Epithelial cell of umbilical artery (primary cell): ENCODE measurements around the gene CHMP4A. TPM values are rescaled to one million over a fixed set of nuclear protein-coding genes. Genes with fewer than 3 reads are reported as not detected.

Experiments used
- total RNA-seq: library from RNA; depleted of rRNA; stranded (reverse); fragments of >200 nt; gene quantifications from 2 replicates; pipeline ENCODE4 v1.2.3, GENCODE V29; 2014

The CHMP4A gene
- total RNA-seq, result 28.3 and 54.1 TPM in 2 replicates

GRCh38 chr14:24212924-24213865 is at the start of gene CHMP4A:
Gene CHMP4A (minus strand): TSS chr14:24213488. CDS start chr14:24213439, 49 bp downstream.

DNA sequence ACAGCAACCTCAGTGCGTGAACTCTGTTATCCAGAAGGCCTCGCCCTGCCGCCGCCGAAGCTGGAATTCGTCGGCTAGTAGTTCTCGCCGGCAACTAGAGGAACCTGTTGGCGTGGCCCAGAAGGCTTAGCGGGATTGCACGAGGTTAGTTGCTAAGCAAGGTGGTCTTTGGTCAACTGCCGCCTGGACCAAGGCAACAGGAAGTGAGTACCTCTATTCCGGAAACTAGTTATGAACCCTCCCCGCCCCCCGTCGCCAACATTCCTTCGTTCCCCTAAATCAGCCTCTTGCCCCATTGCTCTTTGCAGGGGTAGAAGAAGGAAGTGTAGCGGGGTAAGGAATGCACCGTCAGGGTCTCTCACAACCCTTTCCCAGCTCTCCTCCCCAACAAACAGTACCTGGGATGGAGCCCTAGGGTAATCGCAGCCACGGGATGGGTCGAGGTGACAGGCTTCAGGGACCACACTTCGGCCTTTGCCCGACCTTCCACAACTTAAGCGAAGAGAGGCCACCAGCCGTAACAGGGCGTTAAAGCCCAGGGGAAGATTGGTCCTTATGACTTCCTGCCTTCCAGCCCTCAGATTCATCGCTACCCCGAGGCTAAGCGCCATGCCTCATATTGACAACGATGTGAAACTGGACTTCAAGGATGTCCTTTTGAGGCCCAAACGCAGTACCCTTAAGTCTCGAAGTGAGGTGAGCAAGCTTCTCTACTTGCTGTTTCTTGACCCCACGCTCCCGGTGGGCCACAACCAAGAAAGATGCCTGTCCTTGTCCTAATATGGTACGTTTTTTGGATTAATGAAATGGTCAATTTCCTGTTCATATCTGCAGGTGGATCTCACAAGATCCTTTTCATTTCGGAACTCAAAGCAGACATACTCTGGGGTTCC is 19.6 kb upstream of the CHMP4A start, which contains the start of gene GMPR2:
GMPR2 (plus strand) TSS at position 285 of the 893 bp plus-strand sequence; CDS start at position 610, 325 bp downstream.

GRCh38 chr14:24232121-24232644 is 18.9 kb upstream of the CHMP4A start, which contains the start of gene NEDD8:
Gene NEDD8 (minus strand): TSS chr14:24232367. CDS start chr14:24232267, 100 bp downstream.

GRCh38 chr14:24215495-24216344 is 2.4 kb upstream of the CHMP4A start, which contains the start of gene MDP1:
Gene MDP1 (minus strand): TSS chr14:24216066. CDS start chr14:24215955, 111 bp downstream.

DNA sequence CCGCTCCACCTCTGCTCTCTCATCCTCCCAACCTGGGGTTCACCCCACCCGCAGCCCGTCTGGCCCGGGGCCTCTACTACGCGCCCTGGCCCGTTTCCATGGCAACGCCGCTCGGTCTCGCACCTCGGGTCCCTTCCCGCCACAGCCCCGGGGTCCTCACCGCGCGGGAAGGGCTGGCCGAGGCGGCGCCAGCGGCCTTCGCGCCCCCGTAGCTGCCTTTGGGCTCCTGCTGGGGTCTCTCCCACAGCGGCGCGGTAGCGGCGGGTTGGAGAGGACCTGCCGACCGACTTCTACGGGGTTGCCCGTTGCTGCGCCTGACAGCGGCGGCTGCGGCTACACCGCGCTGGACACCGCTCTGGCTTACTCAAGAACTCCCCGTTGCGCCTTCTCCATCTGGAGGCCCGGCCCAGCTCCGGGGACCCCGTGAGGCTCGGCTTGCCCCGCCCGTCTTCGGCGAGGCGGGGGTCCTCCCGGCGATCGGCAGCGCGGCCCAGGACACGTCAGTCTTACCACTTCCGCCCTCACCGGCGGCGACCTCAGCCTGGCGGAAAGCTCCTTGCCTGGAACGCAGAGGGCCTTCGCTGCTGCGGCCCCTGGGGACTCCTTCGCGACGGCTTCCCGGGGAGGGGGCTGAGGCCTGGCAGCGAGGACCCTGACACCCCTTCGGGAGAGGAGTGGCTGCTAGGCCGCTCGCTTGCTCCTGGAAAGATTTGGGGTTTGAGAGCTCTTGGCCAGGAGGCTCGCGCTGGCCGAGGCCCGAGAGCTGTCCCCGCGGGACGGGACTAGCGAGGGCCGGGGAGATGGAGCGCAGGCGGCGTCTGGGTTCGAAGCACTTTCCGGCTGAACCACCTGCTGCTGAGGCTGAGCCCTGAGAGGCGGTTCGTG is 17.9 kb downstream of the CHMP4A start, which contains the start of gene TM9SF1:
TM9SF1 (minus strand) TSS at position 256 of the 885 bp plus-strand sequence. CDS start 422 bp downstream, outside the sequence.

DNA sequence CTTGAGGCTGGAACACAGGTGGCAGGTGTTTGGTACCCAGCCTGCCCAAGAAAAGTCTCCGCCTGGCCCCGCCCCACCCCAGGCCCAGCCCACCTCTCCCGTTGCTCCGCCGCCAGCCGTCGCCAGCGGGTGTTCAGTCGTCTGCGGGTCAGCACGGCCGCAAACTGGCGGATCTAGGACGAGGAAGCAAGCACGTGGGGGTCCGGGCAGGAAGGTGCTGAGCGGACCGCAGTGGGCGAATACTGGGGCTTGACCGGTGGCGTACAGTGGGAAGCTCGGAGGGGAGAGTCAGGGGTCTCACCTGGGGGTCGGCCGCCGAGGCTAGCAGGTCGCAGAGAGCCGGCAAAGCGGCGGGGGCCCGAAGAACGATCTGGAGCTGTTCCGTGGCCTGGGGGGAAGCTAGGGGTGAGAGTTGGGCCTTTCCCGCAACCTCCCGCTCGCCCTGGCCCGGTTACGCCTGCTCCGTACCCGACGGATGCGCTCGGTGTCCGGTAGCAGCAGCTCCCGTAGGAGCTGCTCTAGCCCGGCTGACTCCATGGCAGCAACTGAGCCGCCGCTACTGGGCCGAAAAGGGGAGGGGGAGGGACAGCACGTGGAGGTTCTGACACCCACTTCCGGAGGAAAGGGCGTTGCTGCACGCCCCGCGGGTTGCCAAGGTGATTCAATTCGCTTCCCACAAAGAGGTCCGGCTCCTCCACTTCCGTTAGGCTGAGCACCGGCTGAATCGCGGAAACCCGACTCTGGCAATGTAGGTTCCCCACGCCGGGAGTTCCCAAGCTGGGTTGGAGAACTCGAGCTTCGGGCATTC is 24.8 kb downstream of the CHMP4A start, which contains the start of gene IPO4:
IPO4 (minus strand) TSS at position 566 of the 808 bp plus-strand sequence; CDS start at position 537, 29 bp downstream.

GRCh38 chr14:24171422-24172260 is 41.6 kb downstream of the CHMP4A start, which contains the start of gene REC8:
Gene REC8 (plus strand): TSS chr14:24172080. CDS start chr14:24172553, 473 bp downstream.

DNA sequence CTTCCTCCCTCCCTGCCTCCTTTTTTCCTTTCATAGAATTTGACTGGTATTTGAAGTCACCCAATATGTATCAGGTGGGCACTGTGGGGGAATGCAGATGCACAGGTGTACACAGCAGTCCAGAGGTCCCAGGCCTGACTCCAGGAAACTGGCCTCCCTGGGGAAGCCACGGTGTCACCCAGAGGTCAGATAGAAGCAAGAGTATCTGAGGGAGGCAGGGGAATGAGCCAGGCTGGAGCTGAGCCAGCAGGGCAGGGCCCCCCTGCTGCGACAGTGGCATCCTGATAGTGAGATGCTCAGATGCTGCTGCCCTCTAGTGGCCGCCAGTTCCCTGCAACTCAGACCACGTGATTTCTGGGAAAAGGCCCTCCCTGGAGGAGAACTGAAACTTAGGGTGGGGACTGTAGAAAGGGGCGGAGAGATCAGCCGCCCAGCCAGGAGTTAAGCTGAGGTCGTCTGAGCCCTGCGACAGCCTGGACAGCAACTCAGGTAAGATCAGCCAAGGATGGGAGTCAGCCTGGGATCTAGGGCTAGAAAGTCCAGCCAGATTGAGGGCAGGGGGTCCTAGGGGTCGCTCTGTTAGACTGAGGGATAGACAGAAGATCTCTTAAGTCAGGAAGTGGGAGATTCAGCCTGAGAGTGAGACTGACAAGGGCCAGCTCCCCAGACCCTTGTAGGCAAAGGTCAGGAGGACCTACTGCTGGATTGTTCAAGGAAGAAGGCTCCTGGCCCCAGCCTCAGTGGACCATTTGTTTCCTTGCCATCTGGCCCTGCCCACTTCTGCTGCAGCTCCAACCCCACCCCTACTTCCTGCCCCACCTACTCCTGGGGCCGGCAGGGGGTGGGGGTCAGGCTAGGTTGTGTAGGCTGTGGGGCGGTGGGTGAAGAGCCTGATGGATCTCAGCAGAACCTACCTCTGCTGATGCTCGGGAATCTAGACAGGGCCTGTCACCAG is 52.2 kb downstream of the CHMP4A start, which contains the start of gene IRF9:
IRF9 (plus strand) TSS at position 416 of the 955 bp plus-strand sequence. CDS start 880 bp downstream, outside the sequence.

Other genes starting within 250 kb of the CHMP4A start
- gene DHRS4L2, start 224.6 kb downstream of the CHMP4A start, total RNA-seq, result 6.5 and 14.9 TPM in 2 replicates
- not detected in 2 replicates for gene CARMIL3, start 161.5 kb downstream of the CHMP4A start, total RNA-seq
- not detected in 2 replicates for gene CPNE6, start 141.9 kb downstream of the CHMP4A start, total RNA-seq
- gene PCK2, start 119.2 kb downstream of the CHMP4A start, total RNA-seq, result 10.4 and 21.4 TPM in 2 replicates
- 43.5 and 91.6 TPM in 2 replicates for gene DCAF11, start 98.7 kb downstream of the CHMP4A start, total RNA-seq
- gene NRL, start 98.5 kb downstream of the CHMP4A start, total RNA-seq, result 0.32 and 0.76 TPM in 2 replicates
- gene FITM1, start 82.8 kb downstream of the CHMP4A start, total RNA-seq, result under 0.01 TPM in 1 of 2 replicates, not detected in the other
- gene PSME1, start 77.3 kb downstream of the CHMP4A start, total RNA-seq, result 105 and 223 TPM in 2 replicates
- 30.5 and 34.3 TPM in 2 replicates for gene EMC9, start 71.9 kb downstream of the CHMP4A start, total RNA-seq
- 88.0 and 158 TPM in 2 replicates for gene PSME2, start 66.9 kb downstream of the CHMP4A start, total RNA-seq
- 37.4 and 47.7 TPM in 2 replicates for gene RNF31, start 66.0 kb downstream of the CHMP4A start, total RNA-seq
- gene IRF9, start 52.2 kb downstream of the CHMP4A start, total RNA-seq, result 36.4 and 131 TPM in 2 replicates
- 2.6 and 13.4 TPM in 2 replicates for gene REC8, start 41.4 kb downstream of the CHMP4A start, total RNA-seq
- 33.1 and 43.2 TPM in 2 replicates for gene IPO4, start 24.7 kb downstream of the CHMP4A start, total RNA-seq
- 48.7 and 71.6 TPM in 2 replicates for gene TM9SF1, start 18.0 kb downstream of the CHMP4A start, total RNA-seq
- gene TSSK4, start 7.8 kb downstream of the CHMP4A start, total RNA-seq, result not detected in 2 replicates
- gene MDP1, start 2.6 kb upstream of the CHMP4A start, total RNA-seq, result 16.9 and 28.1 TPM in 2 replicates
- gene NEDD8, start 18.9 kb upstream of the CHMP4A start, total RNA-seq, result 201 and 492 TPM in 2 replicates
- 81.2 and 135 TPM in 2 replicates for gene GMPR2, start 19.4 kb upstream of the CHMP4A start, total RNA-seq
- gene TINF2, start 29.1 kb upstream of the CHMP4A start, total RNA-seq, result 58.2 and 60.7 TPM in 2 replicates
- 0.65 and 0.91 TPM in 2 replicates for gene TGM1, start 49.7 kb upstream of the CHMP4A start, total RNA-seq
- 13.2 and 27.3 TPM in 2 replicates for gene RABGGTA, start 58.1 kb upstream of the CHMP4A start, total RNA-seq
- gene DHRS1, start 86.3 kb upstream of the CHMP4A start, total RNA-seq, result 3.6 and 19.0 TPM in 2 replicates
- gene NOP9, start 86.4 kb upstream of the CHMP4A start, total RNA-seq, result 22.4 and 26.6 TPM in 2 replicates
- 0.32 and 3.2 TPM in 2 replicates for gene CIDEB, start 94.5 kb upstream of the CHMP4A start, total RNA-seq
- 2.6 and 5.0 TPM in 2 replicates for gene LTB4R2, start 96.7 kb upstream of the CHMP4A start, total RNA-seq
- 0.65 and 3.0 TPM in 2 replicates for gene LTB4R, start 98.0 kb upstream of the CHMP4A start, total RNA-seq
- gene ADCY4, start 121.6 kb upstream of the CHMP4A start, total RNA-seq, result 20.1 and 36.6 TPM in 2 replicates
- gene RIPK3, start 126.5 kb upstream of the CHMP4A start, total RNA-seq, result 5.5 and 6.7 TPM in 2 replicates
- 21.8 and 25.1 TPM in 2 replicates for gene NFATC4, start 154.7 kb upstream of the CHMP4A start, total RNA-seq
- gene NYNRIN, start 185.5 kb upstream of the CHMP4A start, total RNA-seq, result 12.2 and 14.3 TPM in 2 replicates
- 0.32 and 0.76 TPM in 2 replicates for gene CBLN3, start 216.2 kb upstream of the CHMP4A start, total RNA-seq
- gene KHNYN, start 216.5 kb upstream of the CHMP4A start, total RNA-seq, result 62.0 and 71.4 TPM in 2 replicates
- gene SDR39U1, start 229.3 kb upstream of the CHMP4A start, total RNA-seq, result 8.1 and 9.6 TPM in 2 replicates